HepG2 (cell line): ENCODE data around the gene MRRF. TPM values are rescaled to one million over a fixed set of nuclear protein-coding genes. Genes with fewer than 3 reads are reported as not detected.
"Not testable (repeated sequence)": the region's sequence is repeated elsewhere in the genome, so short reads cannot be mapped to it uniquely, and the experiment has no call there.

Experiments used
- ATAC-seq: fragments of 200-7000 bp; cut with Tn5 transposase; 3 replicates; pipeline ENCODE4 v1.9.1; 2020; ENCODE audit warnings: mild to moderate bottlenecking, moderate library complexity
- BruUV-seq: library from RNA; stranded (reverse); fragments of 400-500 nt; replicated peaks from 2 replicates; lab custom pipeline; 2021; lab: Mats Ljungman, UMichigan
- CTCF ChIA-PET: fragments of 300-600 bp; formaldehyde crosslinking; extraction: SDS; loops from one replicate; lab custom pipeline; 2021; ENCODE audit warnings: low total read pairs, inconsistent platforms, low intra/inter-chr PET ratio; lab: Yijun Ruan, JAX
- POLR2A ChIA-PET: fragments of 350-600 bp; sonication (Branson Sonifier 250); formaldehyde crosslinking; loops from one replicate; lab custom pipeline; 2020; ENCODE audit warnings: antibody characterized with exemption, inconsistent platforms; lab: Yijun Ruan, JAX
- DNase-seq: peaks from one replicate; pipeline ENCODE4 v3.0.0-alpha.2; 2015; ENCODE audit warnings: low spot score
- FAIRE-seq: peaks from 3 replicates; lab custom pipeline; 2011; peaks lifted over from hg19 to GRCh38; lab: Jason Lieb, UNC
- H2AFZ ChIP-seq: one replicate; pipeline ENCODE4 v1.6.1; 2011; ENCODE audit warnings: low read length, inconsistent platforms
- H3K27ac ChIP-seq: fragments of 300-600 bp; 3 replicates; pipeline ENCODE4 v1.8.0; 2011; ENCODE audit warnings: mixed run types, mild to moderate bottlenecking, mixed read lengths, low read length, inconsistent platforms; ENCODE audit not compliant: insufficient read depth; ENCODE audit errors: extremely low read length
- H3K27me3 ChIP-seq, 2 experiments: fragments of 200-600 bp in 1 of 2; 2 replicates in 1 of 2; 3 replicates in 1 of 2; pipeline versions ENCODE4 v1.6.0 to v1.8.0; 2011; ENCODE audit warnings: low read length in 2 of 2, mild to moderate bottlenecking in 2 of 2, moderate library complexity in 2 of 2, inconsistent platforms in 1 of 2; ENCODE audit not compliant: insufficient read depth in 2 of 2, control insufficient read depth in 1 of 2
- H3K36me3 ChIP-seq, 2 experiments: fragments of 200-600 bp in 1 of 2; replicated peaks in 1 of 2; 2 replicates in 1 of 2; 3 replicates in 1 of 2; pipeline versions ENCODE4 v1.5.1 to v1.8.0; 2011; ENCODE audit warnings: low read length in 2 of 2, inconsistent platforms in 1 of 2; ENCODE audit not compliant: insufficient read depth in 2 of 2, control insufficient read depth in 1 of 2
- H3K4me1 ChIP-seq: 2 replicates; pipeline ENCODE4 v1.5.1; 2012; ENCODE audit warnings: low read length, inconsistent platforms; ENCODE audit not compliant: insufficient read depth
- H3K4me2 ChIP-seq: 2 replicates; pipeline ENCODE4 v1.6.0; 2011; ENCODE audit warnings: low read depth, low read length, inconsistent platforms
- H3K4me3 ChIP-seq, 3 experiments: fragments of 200-600 bp in 1 of 3; sonication (generic), shearing (Covaris generic) in 1 of 3; replicated peaks in 1 of 3; 2 replicates each; pipeline ENCODE4 v1.5.1; 2011 to 2016; ENCODE audit warnings: low read length in 3 of 3, inconsistent platforms in 2 of 3, low read depth in 2 of 3, mild to moderate bottlenecking in 2 of 3, control low read depth in 1 of 3, mixed read lengths in 1 of 3; ENCODE audit not compliant: insufficient read depth in 1 of 3
- H3K79me2 ChIP-seq: one replicate; pipeline ENCODE4 v1.6.1; 2011; ENCODE audit warnings: low read length, inconsistent platforms; ENCODE audit not compliant: insufficient read depth
- H3K9ac ChIP-seq: 2 replicates; pipeline ENCODE4 v1.6.0; 2011; ENCODE audit warnings: mild to moderate bottlenecking, low read depth, low read length, inconsistent platforms; ENCODE audit not compliant: insufficient read depth
- H3K9me3 ChIP-seq: 2 replicates; pipeline ENCODE4 v1.5.1; 2012; ENCODE audit warnings: mild to moderate bottlenecking, low read length
- H4K20me1 ChIP-seq: 2 replicates; pipeline ENCODE4 v1.6.0; 2011; ENCODE audit warnings: inconsistent platforms, mild to moderate bottlenecking, low read length, moderate library complexity; ENCODE audit not compliant: insufficient read depth
- HES4 ChIP-seq: sonication (generic); formaldehyde crosslinking; IDR thresholded peaks from 2 replicates; pipeline ENCODE4 v1.9.0; 2021; ENCODE audit warnings: mild to moderate bottlenecking, missing genetic modification reagents, borderline replicate concordance
- RBFOX2 ChIP-seq: fragments of 200-400 bp; formaldehyde crosslinking; IDR thresholded peaks from 2 replicates; pipeline ENCODE4 v1.6.1; 2017; ENCODE audit warnings: low read depth, mild to moderate bottlenecking, low read length
- TFDP2 ChIP-seq: sonication (generic); formaldehyde crosslinking; IDR thresholded peaks from 2 replicates; pipeline ENCODE4 v1.4.0; 2020; ENCODE audit warnings: missing genetic modification reagents
- ZBTB39 ChIP-seq: sonication (generic); formaldehyde crosslinking; IDR thresholded peaks from 2 replicates; pipeline ENCODE4 v1.5.0; 2020; ENCODE audit warnings: missing genetic modification reagents
- ZNF552 ChIP-seq: sonication (generic); formaldehyde crosslinking; IDR thresholded peaks from 2 replicates; pipeline ENCODE4 v1.9.0; 2022; ENCODE audit warnings: missing genetic modification reagents, mild to moderate bottlenecking, borderline replicate concordance
- WGBS: methylation state at CpG from one replicate; pipeline ENCODE4 v1.1.6; 2017; ENCODE audit warnings: low lambda C conversion rate; 5-methylcytosine and 5-hydroxymethylcytosine counted together
- in situ Hi-C: cut with HindIII; loops from 2 replicates; pipeline ENCODE4 v1.10.0; 2017; ENCODE audit warnings: low pct_unique_long_range_greater_than_20kb; ENCODE audit not compliant: extremely low pct_ligation_motif_present
- intact Hi-C: fragments of 100-400 bp; cut with micrococcal nuclease; formaldehyde crosslinking; loops from one replicate; pipeline ENCODE4 v1.10.0; 2022; ENCODE audit not compliant: unreplicated experiment
- polyA plus RNA-seq, 8 experiments: library from polyadenylated mRNA; depleted of rRNA in 3 of 8; stranded (reverse) in 7 of 8; unstranded in 1 of 8; fragments of >200 nt; fragmentation: Illumina TruSeq in 4 of 8; extraction: Trizol in 4 of 8; gene quantifications; 2 replicates each; pipeline versions ENCODE4 v1.2.1 to v1.2.3, GENCODE V29; 2011 to 2016; ENCODE audit warnings: low read depth in 4 of 8, missing spikeins in 1 of 8, mixed read lengths in 1 of 8; ENCODE audit not compliant: insufficient read depth in 1 of 8
- total RNA-seq, 5 experiments: library from RNA; depleted of rRNA; stranded (reverse); fragments of >200 nt; fragmentation: Illumina TruSeq; extraction: Trizol; gene quantifications; 2 replicates each; pipeline ENCODE4 v1.2.3, GENCODE V29; 2016; ENCODE audit warnings: low read depth in 1 of 5

Gene MRRF
- total and polyA plus RNA-seq, 2 of the 13 experiments (the other 11 are each of a cell fraction or from before 2014, with no cell fraction given) = 37.3 to 44.3 TPM

DNA sequence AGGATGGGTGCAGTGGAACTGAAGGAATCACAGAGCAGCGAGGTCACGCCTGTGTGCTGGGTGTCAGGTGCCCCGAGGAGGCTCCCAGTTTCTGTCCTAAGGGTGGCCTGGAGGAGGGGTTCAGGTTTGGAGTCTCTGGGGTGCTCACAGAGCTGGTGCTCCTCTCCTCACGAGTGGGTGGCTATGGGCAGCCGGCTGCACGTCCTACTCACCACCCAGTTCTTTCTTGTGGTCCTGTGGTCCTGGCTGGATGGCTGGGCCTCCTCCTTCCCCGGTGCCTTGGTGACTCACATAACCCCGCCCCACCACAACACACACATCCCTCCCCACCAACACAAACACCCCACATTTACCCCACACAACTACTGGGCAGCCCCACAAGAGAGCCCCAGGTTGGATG lies 96.2 kb downstream of the MRRF start:
- BruUV-seq = no TSS peak
- no peaks in the 10 kb centered on the region for H3K4me1 ChIP-seq
- ChIA-PET POLR2A (no interaction called here), CTCF (no interaction called here)
- ATAC-seq (no peak), DNase-seq (no peak), FAIRE-seq (no peak)
- no peaks in the 10 kb centered on the region for H4K20me1 ChIP-seq
- intact Hi-C loops (no loop called here), in situ Hi-C loops (loop anchor here (25.0 kb wide), 1 partner anchor 451 kb away; the partner anchor contains the start of gene OR1K1)
- no peak overlapping the region for H3K27ac ChIP-seq
- no peak overlapping the region for H2AFZ ChIP-seq
- H3K4me3 ChIP-seq = no peak overlapping the region
- WGBS = 0% methylated on average over 1 of the region's 8 CpGs
- no peak overlapping the region for H3K4me2 ChIP-seq
- no peak for TF ChIP-seq ZBTB39 (CRISPR knock-in tag)
- no peak for TF ChIP-seq HES4 (CRISPR knock-in tag)
- no peak for TF ChIP-seq ZNF552 (CRISPR knock-in tag)
- no peak for TF ChIP-seq TFDP2 (CRISPR knock-in tag)
- TF ChIP-seq RBFOX2 = no peak
- no peak overlapping the region for H3K9ac ChIP-seq
- H3K9me3 ChIP-seq = no peaks in the 10 kb centered on the region
- H3K36me3 ChIP-seq = no peaks in the 10 kb centered on the region
- H3K79me2 ChIP-seq = no peaks in the 10 kb centered on the region
- peaks cover 0 to 13% of the 10 kb centered on the region in 2 experiments; a peak in 3 of 5 replicates for H3K27me3 ChIP-seq

DNA sequence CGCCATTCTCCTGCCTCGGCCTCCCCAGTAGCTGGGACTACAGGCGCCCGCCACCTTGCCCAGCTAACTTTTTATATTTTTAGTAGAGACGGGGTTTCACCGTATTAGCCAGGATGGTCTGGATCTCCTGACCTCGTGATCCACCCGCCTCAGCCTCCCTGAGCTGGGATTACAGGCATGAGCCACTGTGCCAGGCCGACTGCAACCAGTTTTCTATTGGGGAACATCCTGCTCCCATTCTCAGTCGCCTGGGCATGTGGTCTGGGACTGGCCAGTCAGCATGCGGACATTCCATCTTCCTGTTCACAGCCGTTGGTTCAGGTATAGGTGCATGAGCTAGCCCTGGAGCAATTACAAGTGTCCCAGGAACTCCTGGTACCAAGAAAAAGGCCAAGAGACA lies 98.4 kb downstream of the MRRF start:
- ATAC-seq, FAIRE-seq, H3K36me3 ChIP-seq, intact Hi-C loops, H2AFZ ChIP-seq, H3K9me3 ChIP-seq, H3K4me3 ChIP-seq, H4K20me1 ChIP-seq, BruUV-seq, DNase-seq, H3K4me1 ChIP-seq, CTCF ChIA-PET, H3K79me2 ChIP-seq, POLR2A ChIA-PET, H3K4me2 ChIP-seq, H3K9ac ChIP-seq, H3K27ac ChIP-seq: not testable (repeated sequence)
- in situ Hi-C loops = loop anchor here (25.0 kb wide), 1 partner anchor 449 kb away; the partner anchor contains the start of gene OR1K1
- H3K27me3 ChIP-seq = peaks cover 0 to 13% of the 10 kb centered on the region in 2 experiments; a peak in 3 of 5 replicates
- WGBS = 44% methylated on average over 12 of the region's 12 CpGs
